ENCODE data around the gene MGRN1. TPM values are rescaled to one million over a fixed set of nuclear protein-coding genes. Genes with fewer than 3 reads are reported as not detected.

Gene MGRN1
- total and polyA plus RNA-seq, 2 of the 13 experiments (the other 11 are each of a cell fraction or from before 2014, with no cell fraction given) = 11.9 to 12.6 TPM

DNA sequence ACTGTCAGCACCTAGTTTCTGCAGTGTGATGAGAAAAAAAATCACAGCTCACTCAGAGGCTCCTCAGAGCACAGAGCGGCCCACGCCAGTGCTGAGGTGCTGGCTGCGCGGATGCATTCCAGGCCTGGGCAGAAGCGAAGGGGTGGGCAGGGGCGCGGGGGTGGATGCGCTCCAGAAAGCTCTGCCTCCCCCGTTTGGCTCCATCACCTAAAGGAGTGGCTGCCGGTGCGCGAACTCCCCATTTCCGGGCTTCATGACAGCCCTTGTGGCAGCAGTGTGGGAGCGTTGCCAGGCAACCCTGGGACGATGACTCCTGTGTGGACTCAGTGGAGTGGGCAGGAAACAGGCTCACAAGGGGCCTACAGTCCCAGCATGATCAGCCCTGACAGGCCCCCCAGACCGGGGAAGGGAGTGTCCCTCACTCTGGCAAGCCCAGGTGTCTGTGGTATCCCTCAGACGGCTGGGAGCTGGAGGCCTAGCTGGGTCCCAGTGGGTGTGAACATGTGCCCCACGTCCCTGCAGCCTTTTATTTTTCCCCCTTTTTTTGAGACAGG is 35.9 kb downstream of the MGRN1 start (continued):
- TF ChIP-seq, protein P1, sequence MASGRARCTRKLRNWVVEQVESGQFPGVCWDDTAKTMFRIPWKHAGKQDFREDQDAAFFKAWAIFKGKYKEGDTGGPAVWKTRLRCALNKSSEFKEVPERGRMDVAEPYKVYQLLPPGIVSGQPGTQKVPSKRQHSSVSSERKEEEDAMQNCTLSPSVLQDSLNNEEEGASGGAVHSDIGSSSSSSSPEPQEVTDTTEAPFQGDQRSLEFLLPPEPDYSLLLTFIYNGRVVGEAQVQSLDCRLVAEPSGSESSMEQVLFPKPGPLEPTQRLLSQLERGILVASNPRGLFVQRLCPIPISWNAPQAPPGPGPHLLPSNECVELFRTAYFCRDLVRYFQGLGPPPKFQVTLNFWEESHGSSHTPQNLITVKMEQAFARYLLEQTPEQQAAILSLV (CRISPR knock-in tag; IDR thresholded peaks at IDR 0.05; ENCODE audit: borderline replicate concordance) = no peak
- TF ChIP-seq STAG1 (CRISPR knock-in tag; IDR thresholded peaks at IDR 0.05) (no peak), TBP (CRISPR knock-in tag; IDR thresholded peaks at IDR 0.05) (no peak), KLF11 (CRISPR knock-in tag; IDR thresholded peaks at IDR 0.05) (no peak), ZNF572 (CRISPR knock-in tag; IDR thresholded peaks at IDR 0.05) (no peak), YEATS2 (CRISPR knock-in tag; IDR thresholded peaks at IDR 0.05; ENCODE audit: borderline replicate concordance) (no peak), MZF1 (CRISPR knock-in tag; IDR thresholded peaks at IDR 0.05; ENCODE audit: borderline replicate concordance) (no peak), ETV5 (CRISPR knock-in tag; IDR thresholded peaks at IDR 0.05; ENCODE audit: borderline replicate concordance) (peak; percentile 73; the same call in 1 of the 2 replicates), ZNF451 (CRISPR knock-in tag; IDR thresholded peaks at IDR 0.05) (no peak), ZNF768 (CRISPR knock-in tag; IDR thresholded peaks at IDR 0.05) (no peak), RARA (CRISPR knock-in tag; IDR thresholded peaks at IDR 0.05) (no peak), RCOR2 (CRISPR knock-in tag; IDR thresholded peaks at IDR 0.05) (no peak), PPARG (CRISPR knock-in tag; conservative IDR thresholded peaks at IDR 0.05) (no peak), MIER3 (CRISPR knock-in tag; IDR thresholded peaks at IDR 0.05; ENCODE audit: borderline replicate concordance) (no peak), ZNF34 (CRISPR knock-in tag; IDR thresholded peaks at IDR 0.05; ENCODE audit: borderline replicate concordance) (no peak), RORA (CRISPR knock-in tag; IDR thresholded peaks at IDR 0.05) (no peak), MYC (CRISPR knock-in tag; IDR thresholded peaks at IDR 0.05; ENCODE audit: borderline replicate concordance) (peak; percentile 58; the same call in 1 of the 2 replicates)
- TF ChIP-seq, protein P2, sequence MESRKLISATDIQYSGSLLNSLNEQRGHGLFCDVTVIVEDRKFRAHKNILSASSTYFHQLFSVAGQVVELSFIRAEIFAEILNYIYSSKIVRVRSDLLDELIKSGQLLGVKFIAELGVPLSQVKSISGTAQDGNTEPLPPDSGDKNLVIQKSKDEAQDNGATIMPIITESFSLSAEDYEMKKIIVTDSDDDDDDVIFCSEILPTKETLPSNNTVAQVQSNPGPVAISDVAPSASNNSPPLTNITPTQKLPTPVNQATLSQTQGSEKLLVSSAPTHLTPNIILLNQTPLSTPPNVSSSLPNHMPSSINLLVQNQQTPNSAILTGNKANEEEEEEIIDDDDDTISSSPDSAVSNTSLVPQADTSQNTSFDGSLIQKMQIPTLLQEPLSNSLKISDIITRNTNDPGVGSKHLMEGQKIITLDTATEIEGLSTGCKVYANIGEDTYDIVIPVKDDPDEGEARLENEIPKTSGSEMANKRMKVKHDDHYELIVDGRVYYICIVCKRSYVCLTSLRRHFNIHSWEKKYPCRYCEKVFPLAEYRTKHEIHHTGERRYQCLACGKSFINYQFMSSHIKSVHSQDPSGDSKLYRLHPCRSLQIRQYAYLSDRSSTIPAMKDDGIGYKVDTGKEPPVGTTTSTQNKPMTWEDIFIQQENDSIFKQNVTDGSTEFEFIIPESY (CRISPR knock-in tag; IDR thresholded peaks at IDR 0.05) = peak; percentile 98
- TF ChIP-seq, protein P3, sequence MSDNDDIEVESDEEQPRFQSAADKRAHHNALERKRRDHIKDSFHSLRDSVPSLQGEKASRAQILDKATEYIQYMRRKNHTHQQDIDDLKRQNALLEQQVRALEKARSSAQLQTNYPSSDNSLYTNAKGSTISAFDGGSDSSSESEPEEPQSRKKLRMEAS (IDR thresholded peaks at IDR 0.05) = no peak
- TF ChIP-seq, protein P4, sequence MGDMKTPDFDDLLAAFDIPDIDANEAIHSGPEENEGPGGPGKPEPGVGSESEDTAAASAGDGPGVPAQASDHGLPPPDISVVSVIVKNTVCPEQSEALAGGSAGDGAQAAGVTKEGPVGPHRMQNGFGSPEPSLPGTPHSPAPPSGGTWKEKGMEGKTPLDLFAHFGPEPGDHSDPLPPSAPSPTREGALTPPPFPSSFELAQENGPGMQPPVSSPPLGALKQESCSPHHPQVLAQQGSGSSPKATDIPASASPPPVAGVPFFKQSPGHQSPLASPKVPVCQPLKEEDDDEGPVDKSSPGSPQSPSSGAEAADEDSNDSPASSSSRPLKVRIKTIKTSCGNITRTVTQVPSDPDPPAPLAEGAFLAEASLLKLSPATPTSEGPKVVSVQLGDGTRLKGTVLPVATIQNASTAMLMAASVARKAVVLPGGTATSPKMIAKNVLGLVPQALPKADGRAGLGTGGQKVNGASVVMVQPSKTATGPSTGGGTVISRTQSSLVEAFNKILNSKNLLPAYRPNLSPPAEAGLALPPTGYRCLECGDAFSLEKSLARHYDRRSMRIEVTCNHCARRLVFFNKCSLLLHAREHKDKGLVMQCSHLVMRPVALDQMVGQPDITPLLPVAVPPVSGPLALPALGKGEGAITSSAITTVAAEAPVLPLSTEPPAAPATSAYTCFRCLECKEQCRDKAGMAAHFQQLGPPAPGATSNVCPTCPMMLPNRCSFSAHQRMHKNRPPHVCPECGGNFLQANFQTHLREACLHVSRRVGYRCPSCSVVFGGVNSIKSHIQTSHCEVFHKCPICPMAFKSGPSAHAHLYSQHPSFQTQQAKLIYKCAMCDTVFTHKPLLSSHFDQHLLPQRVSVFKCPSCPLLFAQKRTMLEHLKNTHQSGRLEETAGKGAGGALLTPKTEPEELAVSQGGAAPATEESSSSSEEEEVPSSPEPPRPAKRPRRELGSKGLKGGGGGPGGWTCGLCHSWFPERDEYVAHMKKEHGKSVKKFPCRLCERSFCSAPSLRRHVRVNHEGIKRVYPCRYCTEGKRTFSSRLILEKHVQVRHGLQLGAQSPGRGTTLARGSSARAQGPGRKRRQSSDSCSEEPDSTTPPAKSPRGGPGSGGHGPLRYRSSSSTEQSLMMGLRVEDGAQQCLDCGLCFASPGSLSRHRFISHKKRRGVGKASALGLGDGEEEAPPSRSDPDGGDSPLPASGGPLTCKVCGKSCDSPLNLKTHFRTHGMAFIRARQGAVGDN (CRISPR knock-in tag; IDR thresholded peaks at IDR 0.05) = peak; percentile 90
- TF ChIP-seq, protein P5, sequence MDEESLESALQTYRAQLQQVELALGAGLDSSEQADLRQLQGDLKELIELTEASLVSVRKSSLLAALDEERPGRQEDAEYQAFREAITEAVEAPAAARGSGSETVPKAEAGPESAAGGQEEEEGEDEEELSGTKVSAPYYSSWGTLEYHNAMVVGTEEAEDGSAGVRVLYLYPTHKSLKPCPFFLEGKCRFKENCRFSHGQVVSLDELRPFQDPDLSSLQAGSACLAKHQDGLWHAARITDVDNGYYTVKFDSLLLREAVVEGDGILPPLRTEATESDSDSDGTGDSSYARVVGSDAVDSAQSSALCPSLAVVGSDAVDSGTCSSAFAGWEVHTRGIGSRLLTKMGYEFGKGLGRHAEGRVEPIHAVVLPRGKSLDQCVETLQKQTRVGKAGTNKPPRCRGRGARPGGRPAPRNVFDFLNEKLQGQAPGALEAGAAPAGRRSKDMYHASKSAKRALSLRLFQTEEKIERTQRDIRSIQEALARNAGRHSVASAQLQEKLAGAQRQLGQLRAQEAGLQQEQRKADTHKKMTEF (CRISPR knock-in tag; IDR thresholded peaks at IDR 0.05) = no peak
- TF ChIP-seq, protein P6, sequence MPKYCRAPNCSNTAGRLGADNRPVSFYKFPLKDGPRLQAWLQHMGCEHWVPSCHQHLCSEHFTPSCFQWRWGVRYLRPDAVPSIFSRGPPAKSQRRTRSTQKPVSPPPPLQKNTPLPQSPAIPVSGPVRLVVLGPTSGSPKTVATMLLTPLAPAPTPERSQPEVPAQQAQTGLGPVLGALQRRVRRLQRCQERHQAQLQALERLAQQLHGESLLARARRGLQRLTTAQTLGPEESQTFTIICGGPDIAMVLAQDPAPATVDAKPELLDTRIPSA (CRISPR knock-in tag; IDR thresholded peaks at IDR 0.05; ENCODE audit: borderline replicate concordance) = no peak

Measured in HepG2 (cell line).